Aorta (tissue), 5 donors: ENCODE data around the gene MICALL1. TPM values are rescaled to one million over a fixed set of nuclear protein-coding genes. Genes with fewer than 3 reads are reported as not detected.

Experiments used
- ATAC-seq: fragments of 200-7000 bp; cut with Tn5 transposase; one replicate; pipeline ENCODE4 v1.9.1; 2022; ENCODE audit warnings: moderate library complexity; ENCODE audit not compliant: low FRiP score
- DNase-seq, 2 donors: peaks; one replicate each; pipeline ENCODE4 v3.0.0-alpha.2; 2020
- H3K27ac ChIP-seq, 2 donors: one replicate each; pipeline ENCODE4 v1.5.1; 2013; ENCODE audit warnings: low read length in 2 of 2, mild to moderate bottlenecking in 2 of 2, moderate library complexity in 2 of 2, control low read depth in 1 of 2, inconsistent platforms in 1 of 2, low read depth in 1 of 2
- H3K27me3 ChIP-seq, 2 donors: one replicate each; pipeline ENCODE4 v1.6.1; 2013; ENCODE audit warnings: control low read depth in 1 of 2, low read length in 1 of 2, mild to moderate bottlenecking in 1 of 2, moderate library complexity in 1 of 2; ENCODE audit not compliant: insufficient read depth in 2 of 2, control insufficient read depth in 1 of 2
- H3K36me3 ChIP-seq, 2 donors: one replicate each; pipeline ENCODE4 v1.6.1; 2013; ENCODE audit warnings: control low read depth in 1 of 2, low read length in 1 of 2, mild to moderate bottlenecking in 1 of 2; ENCODE audit not compliant: insufficient read depth in 2 of 2, control insufficient read depth in 1 of 2
- H3K4me1 ChIP-seq, 2 donors: one replicate each; pipeline ENCODE4 v1.6.1; 2013; ENCODE audit warnings: low read length in 2 of 2, control low read depth in 1 of 2, mild to moderate bottlenecking in 1 of 2, moderate library complexity in 1 of 2; ENCODE audit not compliant: insufficient read depth in 2 of 2, control insufficient read depth in 1 of 2
- H3K4me3 ChIP-seq, 2 donors: one replicate each; pipeline ENCODE4 v1.5.1; 2013; ENCODE audit warnings: low read length in 2 of 2, control low read depth in 1 of 2, mild to moderate bottlenecking in 1 of 2
- H3K9me3 ChIP-seq: one replicate; pipeline ENCODE4 v1.6.1; 2013; ENCODE audit warnings: mild to moderate bottlenecking, low read length; ENCODE audit not compliant: control insufficient read depth
- WGBS, 2 donors: extraction: QIAGEN DNeasy Blood & Tissue Kit; methylation state at CpG; one replicate each; pipeline ENCODE4 v1.1.7; 2013; 5-methylcytosine and 5-hydroxymethylcytosine counted together
- intact Hi-C, 2 donors: fragments of 100-400 bp; cut with DNase I; formaldehyde crosslinking; loops; one replicate each; pipeline versions ENCODE4 v1.14.2 to v1.15.0; 2022
- polyA plus RNA-seq, 2 donors: library from polyadenylated mRNA; stranded (reverse); fragments of 200-250 nt; gene quantifications; one replicate each; pipeline ENCODE4 v1.2.3, GENCODE V29; 2013
- total RNA-seq, 2 donors: library from RNA; stranded (reverse); fragmentation: NEBNext Ultra II Directional; extraction: Animal tissue kit (Norgen Biotek cat#: 25700); gene quantifications; one replicate each; pipeline ENCODE4 v1.2.1, GENCODE V29; 2021
- donor health status: healthy with polysubstance abuse.
- donor health status: Bipolar disorder and iron deficiency.
- donor health status: DM: no; HTN: no; CAD: no.
- donor health status: DM: no; HTN: no; CAD: no.
- donor health status: DM: yes; HTN: yes; CAD: no.

Gene MICALL1
- total and polyA plus RNA-seq, 4 donors: 7.0 to 39.3 (median 18.5) TPM

- no peaks in the 10 kb centered on the region for H3K36me3 ChIP-seq
- no peak overlapping the region for H3K27ac ChIP-seq
- intact Hi-C loops: no loop called here
- ATAC-seq (peak; percentile 39), DNase-seq (no peak)
- 95% methylated on average over 6 of the region's 6 CpGs for WGBS, 2 donors
- no peaks in the 10 kb centered on the region for H3K4me1 ChIP-seq
- H3K27me3 ChIP-seq: no peaks in the 10 kb centered on the region
- no peaks in the 10 kb centered on the region for H3K9me3 ChIP-seq
- H3K4me3 ChIP-seq: no peak overlapping the region
These were observed 75.3 kb downstream of the MICALL1 start for GRCh38 chr22:37981282-37982011.

DNA sequence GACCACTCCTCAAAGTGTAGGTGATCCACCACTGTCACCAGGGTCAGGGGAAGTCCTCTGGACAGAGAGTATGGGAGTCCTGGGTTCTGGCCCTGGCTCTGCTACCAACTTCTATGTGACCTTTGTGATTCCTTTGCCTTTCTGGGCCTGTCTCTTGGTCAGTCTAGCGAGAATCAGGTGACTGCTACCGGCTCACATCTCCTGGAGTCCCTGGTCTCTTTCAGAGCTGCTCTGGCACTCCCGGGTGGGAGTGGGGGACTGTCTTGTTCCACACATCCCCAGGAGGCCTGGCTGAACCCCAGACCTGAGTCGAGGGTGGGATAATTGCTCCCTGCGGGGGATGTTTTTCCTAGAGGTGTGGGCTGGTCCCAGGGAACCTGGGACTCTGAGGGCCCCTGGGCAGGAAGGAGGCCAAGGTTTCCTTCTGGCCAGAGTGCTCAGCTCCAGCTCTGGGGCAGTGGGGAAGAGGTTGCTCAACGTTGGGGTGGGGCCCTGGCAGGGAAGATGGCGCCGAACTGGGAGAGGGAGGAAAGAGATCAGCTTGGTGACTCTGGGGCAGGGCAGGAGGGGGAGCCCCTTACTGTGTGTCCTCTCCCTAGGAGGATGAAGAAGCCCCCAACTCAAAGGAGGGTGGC is 76.2 kb downstream of the MICALL1 start:
- intact Hi-C loops: no loop called here
- WGBS, 2 donors: 88 to 92% methylated on average over 8 of the region's 8 CpGs
- Histone ChIP-seq H3K36me3 (no peaks in the 10 kb centered on the region), H3K9me3 (no peaks in the 10 kb centered on the region), H3K4me1 (no peaks in the 10 kb centered on the region), H3K27me3 (no peaks in the 10 kb centered on the region), H3K4me3 (no peak overlapping the region), H3K27ac (no peak overlapping the region)
- ATAC-seq (no peak), DNase-seq (no peak)

DNA sequence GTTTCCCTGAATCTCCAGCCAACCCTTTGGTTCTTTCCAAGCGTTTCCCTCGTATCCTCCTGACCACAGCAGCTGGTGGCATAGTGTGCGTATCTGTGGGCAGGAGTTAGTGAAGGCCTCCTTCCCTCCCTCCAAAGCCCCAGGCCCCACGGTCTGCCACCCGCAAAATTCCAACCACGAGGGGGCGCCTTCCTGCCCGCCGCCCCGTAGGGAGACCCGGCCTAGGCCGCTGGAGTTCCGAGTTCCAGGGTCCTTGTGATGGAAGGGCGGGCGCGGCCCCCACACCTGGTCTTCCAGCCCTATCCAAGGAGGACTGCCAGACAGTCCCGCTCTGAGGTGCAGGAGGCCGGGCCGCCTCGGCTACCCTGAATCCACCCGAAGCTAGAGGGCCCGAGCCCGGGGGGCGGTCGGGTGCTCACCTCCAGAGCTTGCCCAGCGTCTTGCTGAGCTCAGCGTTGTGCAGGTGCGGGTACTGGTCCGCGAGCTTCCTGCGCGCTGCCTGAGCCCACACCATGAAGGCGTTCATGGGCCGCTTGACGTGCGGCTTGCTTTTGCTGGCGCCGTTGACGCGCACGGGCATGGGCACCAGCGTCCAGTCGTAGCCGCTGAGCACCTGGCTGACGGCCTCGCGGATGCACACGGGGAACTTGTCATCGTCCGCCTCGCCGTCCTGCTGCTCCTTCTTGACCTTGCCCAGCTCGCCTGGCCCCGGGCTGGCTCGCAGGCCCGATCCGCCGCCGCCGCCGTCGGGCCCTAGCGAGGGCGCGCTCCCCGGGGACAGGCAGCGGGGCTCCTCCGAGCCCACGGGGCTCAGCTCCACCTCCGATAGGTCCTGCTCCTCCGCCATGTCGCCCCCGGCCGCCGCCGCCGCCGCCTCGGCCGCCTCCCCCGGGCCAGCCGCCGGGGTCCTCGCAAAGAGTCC is 77.1 kb downstream of the MICALL1 start:
- intact Hi-C loops: no loop called here
- 37 to 42% methylated on average over 73 to 84 of the region's 84 CpGs for WGBS, 2 donors
- Histone ChIP-seq H3K27me3 (no peaks in the 10 kb centered on the region), H3K9me3 (no peaks in the 10 kb centered on the region), H3K4me3 (no peak overlapping the region), H3K27ac (no peak overlapping the region), H3K4me1 (no peaks in the 10 kb centered on the region), H3K36me3 (no peaks in the 10 kb centered on the region)
- DNase-seq: no peak
- no peak for ATAC-seq

GRCh38 chr22:37983860-37984791 is 78.0 kb downstream of the MICALL1 start, which contains the start of gene SOX10:
TSS of gene SOX10 (minus strand) at chr22:37984555. CDS start at chr22:37983784, 771 bp downstream.
- ATAC-seq (no peak), DNase-seq (no peak)
- 77 to 80% methylated on average over 39 to 42 of the region's 42 CpGs for WGBS, 2 donors
- Histone ChIP-seq H3K27me3 (no peaks in the 10 kb centered on the region), H3K27ac (no peak within 1 kb of the TSS), H3K9me3 (no peaks in the 10 kb centered on the region), H3K36me3 (no peaks in the 10 kb centered on the region), H3K4me1 (no peaks in the 10 kb centered on the region), H3K4me3 (no peak within 1 kb of the TSS)
- intact Hi-C loops: no loop called here

DNA sequence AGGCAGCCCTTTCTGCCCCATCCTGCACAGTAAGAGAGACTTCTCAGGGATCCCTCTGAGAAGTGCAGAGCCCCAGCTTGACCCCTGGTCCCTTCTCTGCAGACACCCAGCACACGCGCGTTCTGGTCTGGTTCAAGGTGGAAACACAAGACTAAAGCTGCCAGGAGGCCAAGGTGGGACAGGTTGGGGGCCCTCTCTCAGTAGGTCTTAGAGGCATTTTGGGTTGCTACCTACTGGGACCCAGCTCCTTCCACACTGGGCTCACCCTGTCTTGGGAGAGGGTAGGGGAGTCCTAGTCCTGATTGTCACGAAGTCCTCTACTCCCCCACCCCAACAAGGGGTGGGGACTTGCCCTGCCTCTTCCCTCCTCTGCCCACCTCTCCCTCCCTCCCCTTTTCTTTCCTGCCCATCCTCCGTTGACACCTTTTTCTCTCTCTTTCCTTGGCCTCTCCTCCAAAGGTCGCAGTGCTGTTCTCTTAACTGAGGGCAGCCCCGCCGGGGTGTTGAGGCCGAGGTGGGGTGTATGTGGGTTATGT is 79.0 kb downstream of the MICALL1 start:
- Histone ChIP-seq H3K9me3 (no peaks in the 10 kb centered on the region), H3K4me3 (no peak overlapping the region), H3K27ac (no peak overlapping the region), H3K36me3 (no peaks in the 10 kb centered on the region), H3K27me3 (no peaks in the 10 kb centered on the region), H3K4me1 (no peaks in the 10 kb centered on the region)
- no peak for ATAC-seq
- no peak for DNase-seq
- WGBS, 2 donors: 91% methylated on average over 9 of the region's 9 CpGs
- intact Hi-C loops: no loop called here

GRCh38 chr22:37985751-37986281 is 79.7 kb downstream of the MICALL1 start:
- Histone ChIP-seq H3K36me3 (no peaks in the 10 kb centered on the region), H3K4me3 (no peak overlapping the region), H3K4me1 (no peaks in the 10 kb centered on the region), H3K9me3 (no peaks in the 10 kb centered on the region), H3K27me3 (no peaks in the 10 kb centered on the region), H3K27ac (no peak overlapping the region)
- intact Hi-C loops: no loop called here
- ATAC-seq (no peak), DNase-seq (no peak)
- 90 to 91% methylated on average over 27 of the region's 27 CpGs for WGBS, 2 donors

GRCh38 chr22:37986371-37986770 is 80.3 kb downstream of the MICALL1 start:
- no peak overlapping the region for H3K4me3 ChIP-seq
- no peaks in the 10 kb centered on the region for H3K9me3 ChIP-seq
- DNase-seq: no peak
- H3K36me3 ChIP-seq: no peaks in the 10 kb centered on the region
- no peaks in the 10 kb centered on the region for H3K27me3 ChIP-seq
- no peak overlapping the region for H3K27ac ChIP-seq
- WGBS, 2 donors: 85 to 87% methylated on average over 7 of the region's 7 CpGs
- no peak for ATAC-seq
- intact Hi-C loops: no loop called here
- H3K4me1 ChIP-seq: no peaks in the 10 kb centered on the region
